ENCODE data around the gene SENP8. TPM values are rescaled to one million over a fixed set of nuclear protein-coding genes. Genes with fewer than 3 reads are reported as not detected.

The SENP8 gene
- total RNA-seq, 1 donor from 2014 or later: 6.1 TPM

DNA sequence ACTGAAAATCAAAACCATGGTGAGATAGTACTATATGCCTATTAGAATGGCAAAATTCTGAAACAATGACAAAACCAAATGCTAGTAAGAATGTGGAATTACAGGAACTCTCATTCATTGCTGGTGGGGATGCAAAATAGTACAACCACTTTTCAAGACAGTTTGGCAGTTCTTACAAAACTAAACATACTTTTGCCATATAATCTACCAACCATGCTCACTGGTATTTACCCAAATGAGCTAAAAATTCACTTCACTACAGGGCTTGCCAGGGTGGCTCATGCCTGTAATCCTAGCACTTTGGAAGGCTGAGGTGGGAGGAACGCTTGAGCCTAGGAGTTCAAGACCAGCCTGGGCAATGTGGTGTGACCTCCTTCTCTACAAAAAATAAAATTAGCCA lies 40.3 kb upstream of the SENP8 start:
- no peak for DNase-seq (ENCODE audit: extremely low spot score, unreplicated experiment)
- Mint-ChIP-seq H3K36me3 (peaks cover 12% of the 10 kb centered on the region), H3K9me3 (peaks cover under 1% of the 10 kb centered on the region), H3K4me3 (no peak overlapping the region), H3K4me1 (ENCODE audit: unreplicated experiment) (peaks cover 5% of the 10 kb centered on the region), H3K27me3 (no peaks in the 10 kb centered on the region), H3K27ac (peak overlapping the region; percentile 18)
- TF ChIP-seq CTCF (conservative IDR thresholded peaks at IDR 0.05): no peak

GRCh38 chr15:72078887-72079286 lies 39.3 kb upstream of the SENP8 start:
- Mint-ChIP-seq H3K4me1 (ENCODE audit: unreplicated experiment) (peaks cover 5% of the 10 kb centered on the region), H3K27ac (no peak overlapping the region), H3K27me3 (no peaks in the 10 kb centered on the region), H3K9me3 (peaks cover 9% of the 10 kb centered on the region), H3K4me3 (no peak overlapping the region), H3K36me3 (peaks cover 18% of the 10 kb centered on the region)
- no peak for DNase-seq (ENCODE audit: extremely low spot score, unreplicated experiment)
- TF ChIP-seq CTCF (conservative IDR thresholded peaks at IDR 0.05): no peak

DNA sequence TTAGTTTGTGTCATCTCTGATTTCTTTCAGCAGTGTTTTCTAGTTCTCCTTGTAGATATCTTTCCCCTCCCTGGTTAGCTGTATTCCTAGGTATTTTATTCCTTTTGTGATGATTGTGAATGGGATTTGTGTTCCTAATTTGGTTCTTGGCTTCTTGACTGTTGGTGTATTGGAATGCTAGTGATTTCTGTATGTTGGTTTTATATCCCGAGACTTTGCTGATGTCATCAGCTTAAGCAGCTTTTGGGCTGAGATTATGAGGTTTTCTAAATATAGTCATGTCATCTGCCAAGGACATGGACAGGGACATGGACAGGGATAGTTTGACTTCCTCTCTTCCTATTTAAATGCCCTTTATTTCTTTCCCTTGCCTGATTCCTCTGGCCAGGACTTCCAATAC lies 36.0 kb upstream of the SENP8 start:
- DNase-seq (ENCODE audit: extremely low spot score, unreplicated experiment): no peak
- Mint-ChIP-seq H3K36me3 (peaks cover 10% of the 10 kb centered on the region), H3K9me3 (peaks cover 13% of the 10 kb centered on the region), H3K27me3 (no peaks in the 10 kb centered on the region), H3K4me3 (no peak overlapping the region), H3K4me1 (ENCODE audit: unreplicated experiment) (no peaks in the 10 kb centered on the region), H3K27ac (no peak overlapping the region)
- TF ChIP-seq CTCF (conservative IDR thresholded peaks at IDR 0.05): no peak

DNA sequence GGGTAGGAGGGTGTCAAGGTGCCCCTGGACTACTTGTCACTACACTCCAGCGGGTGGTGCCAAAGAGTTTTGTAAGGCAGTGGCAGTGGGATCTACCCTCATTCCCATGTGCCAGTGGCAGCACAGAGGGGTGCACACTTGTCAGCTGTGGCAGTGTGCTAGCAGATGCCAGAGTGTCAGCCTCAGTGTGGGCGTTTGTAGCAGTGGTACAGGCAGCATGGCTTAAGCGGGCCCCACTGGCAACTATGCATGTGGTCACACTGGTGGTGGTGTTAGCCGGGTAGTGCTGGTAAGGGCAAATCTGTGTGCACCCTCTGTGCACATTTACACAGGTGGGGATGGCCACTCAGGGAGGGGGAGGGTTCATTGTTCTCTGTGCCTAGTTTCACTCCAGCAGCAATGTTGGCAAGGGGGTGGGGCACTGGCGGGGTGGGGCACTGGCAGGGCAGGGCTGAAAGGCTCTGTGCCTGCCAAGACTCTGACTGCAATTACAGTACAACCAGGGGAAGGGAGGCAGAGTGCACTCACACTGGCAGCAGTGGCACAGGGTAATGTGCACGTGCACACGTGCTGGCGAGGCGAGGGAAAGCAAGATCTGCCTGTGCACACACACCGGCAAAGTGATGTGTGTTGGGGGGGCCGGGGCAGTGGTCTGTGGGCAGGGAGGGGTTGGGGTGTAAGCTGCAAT lies 32.0 kb upstream of the SENP8 start:
- Mint-ChIP-seq H3K9me3 (peaks cover 13% of the 10 kb centered on the region), H3K4me1 (ENCODE audit: unreplicated experiment) (no peaks in the 10 kb centered on the region), H3K27ac (no peak overlapping the region), H3K36me3 (peaks cover 15% of the 10 kb centered on the region), H3K27me3 (no peaks in the 10 kb centered on the region), H3K4me3 (no peak overlapping the region)
- TF ChIP-seq CTCF (conservative IDR thresholded peaks at IDR 0.05): no peak
- no peak for DNase-seq (ENCODE audit: extremely low spot score, unreplicated experiment)

DNA sequence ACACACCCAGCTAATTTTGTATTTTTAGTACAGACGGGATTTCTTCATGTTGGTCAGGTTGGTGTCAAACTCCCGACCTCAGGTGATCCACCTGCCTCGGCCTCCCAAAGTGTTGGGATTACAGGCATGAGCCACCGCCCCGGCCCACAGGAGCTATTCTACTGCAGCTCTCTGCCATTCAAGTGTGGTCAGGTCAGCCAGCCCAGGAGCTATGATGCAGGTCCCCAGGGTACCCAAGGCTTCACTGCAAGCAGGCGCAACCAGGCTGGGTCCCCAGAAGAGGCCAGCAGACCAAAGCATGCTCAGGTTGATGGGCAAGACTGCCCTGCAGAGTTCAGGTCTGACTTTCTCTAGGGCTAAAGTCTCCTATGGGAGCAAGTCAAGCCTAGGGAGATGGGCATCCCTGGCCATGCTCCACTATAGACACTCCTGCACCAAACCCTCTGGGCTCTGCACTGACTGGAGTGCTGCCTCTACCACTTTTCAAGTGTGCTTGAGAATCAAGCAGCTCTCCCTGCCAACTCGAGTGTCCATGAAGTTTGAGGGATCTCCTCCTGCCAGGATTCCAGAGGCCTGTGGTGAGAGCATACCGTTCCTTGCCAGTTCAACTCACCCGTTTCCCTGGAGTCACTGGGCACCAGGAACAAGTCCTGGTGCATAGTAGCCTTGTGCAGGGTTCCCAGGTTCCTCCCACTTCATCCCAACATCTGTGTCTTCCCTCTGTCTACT lies 31.1 kb upstream of the SENP8 start:
- Mint-ChIP-seq H3K27me3 (no peaks in the 10 kb centered on the region), H3K27ac (no peak overlapping the region), H3K9me3 (peaks cover 13% of the 10 kb centered on the region), H3K4me3 (no peak overlapping the region), H3K4me1 (ENCODE audit: unreplicated experiment) (no peaks in the 10 kb centered on the region), H3K36me3 (peaks cover 16% of the 10 kb centered on the region)
- no peak for TF ChIP-seq CTCF (conservative IDR thresholded peaks at IDR 0.05)
- DNase-seq (ENCODE audit: extremely low spot score, unreplicated experiment): no peak
